Activated CD4-positive, alpha-beta T cell treated with anti-CD3 and anti-CD28 coated beads, Interleukin-2, amount 50 U/mL, for 1 hour (primary cell): Measurements from ENCODE around the gene ULK1.
A peak's percentile ranks its signal among the peaks of the same experiment; 100 is the strongest.

Source experiments
- DNase-seq: peaks from one replicate; pipeline ENCODE4 v3.0.0-alpha.2; 2020

Gene ULK1

GRCh38 chr12:131894313-131894860 is at the start of gene ULK1:
TSS of gene ULK1 (plus strand) at chr12:131894622. CDS start at chr12:131895002, 380 bp downstream.
- peak; percentile 92 for DNase-seq

- DNase-seq: no peak
Measured at GRCh38 chr12:131844656-131845055, 49.8 kb upstream of the ULK1 start.

GRCh38 chr12:131845121-131845520 is 49.3 kb upstream of the ULK1 start:
- DNase-seq: no peak

- no peak for DNase-seq
Measured at GRCh38 chr12:131847456-131847855, 47.0 kb upstream of the ULK1 start.

- no peak for DNase-seq
Measured at GRCh38 chr12:131848753-131849152, 45.7 kb upstream of the ULK1 start.

GRCh38 chr12:131849700-131850553 is 44.5 kb upstream of the ULK1 start:
- no peak for DNase-seq

DNA sequence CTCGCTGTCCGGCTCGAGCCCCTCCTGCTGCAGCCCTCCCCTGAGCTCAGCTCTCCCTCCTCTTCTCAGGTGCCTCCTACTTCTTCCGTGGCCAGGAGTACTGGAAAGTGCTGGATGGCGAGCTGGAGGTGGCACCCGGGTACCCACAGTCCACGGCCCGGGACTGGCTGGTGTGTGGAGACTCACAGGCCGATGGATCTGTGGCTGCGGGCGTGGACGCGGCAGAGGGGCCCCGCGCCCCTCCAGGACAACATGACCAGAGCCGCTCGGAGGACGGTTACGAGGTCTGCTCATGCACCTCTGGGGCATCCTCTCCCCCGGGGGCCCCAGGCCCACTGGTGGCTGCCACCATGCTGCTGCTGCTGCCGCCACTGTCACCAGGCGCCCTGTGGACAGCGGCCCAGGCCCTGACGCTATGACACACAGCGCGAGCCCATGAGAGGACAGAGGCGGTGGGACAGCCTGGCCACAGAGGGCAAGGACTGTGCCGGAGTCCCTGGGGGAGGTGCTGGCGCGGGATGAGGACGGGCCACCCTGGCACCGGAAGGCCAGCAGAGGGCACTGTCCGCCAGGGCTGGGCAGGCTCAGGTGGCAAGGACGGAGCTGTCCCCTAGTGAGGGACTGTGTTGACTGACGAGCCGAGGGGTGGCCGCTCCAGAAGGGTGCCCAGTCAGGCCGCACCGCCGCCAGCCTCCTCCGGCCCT is 43.4 kb upstream of the ULK1 start:
- DNase-seq: no peak

GRCh38 chr12:131851741-131852550 is 42.5 kb upstream of the ULK1 start:
- no peak for DNase-seq

DNA sequence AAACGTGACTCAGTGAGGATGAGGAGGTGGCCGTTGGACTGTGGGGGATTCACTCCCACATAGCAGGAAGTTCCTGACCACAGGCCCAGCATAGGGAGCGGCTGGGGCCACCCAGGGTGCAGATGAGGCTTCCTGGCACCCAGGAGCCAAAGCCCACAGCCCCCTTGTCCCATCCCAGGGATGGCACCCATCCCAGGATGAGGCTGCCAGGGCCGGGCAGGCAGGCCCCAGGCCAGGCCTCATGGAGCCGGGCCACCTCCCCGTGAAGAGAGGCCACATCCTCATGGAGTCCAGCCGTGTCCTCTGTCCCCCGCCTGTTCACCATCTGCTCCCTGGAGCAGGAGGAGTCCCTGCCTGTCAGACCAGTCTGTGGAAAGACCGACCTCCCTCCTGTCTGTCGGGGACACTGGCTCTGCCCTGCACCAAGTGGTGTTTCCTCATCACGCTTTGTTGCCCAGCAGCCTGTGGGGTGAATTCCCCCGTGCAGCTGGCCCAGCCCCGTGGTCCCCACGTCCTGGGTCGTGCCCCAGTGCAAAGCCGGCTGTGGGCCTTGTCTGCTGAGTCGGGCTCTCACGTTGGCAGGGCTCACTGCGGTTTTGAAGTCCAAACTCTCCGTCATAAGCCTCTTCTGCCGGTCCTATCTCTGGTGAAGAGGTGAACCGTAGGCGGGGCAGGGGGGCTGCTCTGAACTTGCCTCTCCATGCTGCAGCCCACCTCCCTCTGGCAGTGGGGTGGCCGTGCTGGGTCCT is 41.7 kb upstream of the ULK1 start:
- DNase-seq: no peak

GRCh38 chr12:131853832-131854797 is 40.3 kb upstream of the ULK1 start:
- no peak for DNase-seq

- DNase-seq: no peak
Measured at GRCh38 chr12:131854861-131855476, 39.5 kb upstream of the ULK1 start.

DNA sequence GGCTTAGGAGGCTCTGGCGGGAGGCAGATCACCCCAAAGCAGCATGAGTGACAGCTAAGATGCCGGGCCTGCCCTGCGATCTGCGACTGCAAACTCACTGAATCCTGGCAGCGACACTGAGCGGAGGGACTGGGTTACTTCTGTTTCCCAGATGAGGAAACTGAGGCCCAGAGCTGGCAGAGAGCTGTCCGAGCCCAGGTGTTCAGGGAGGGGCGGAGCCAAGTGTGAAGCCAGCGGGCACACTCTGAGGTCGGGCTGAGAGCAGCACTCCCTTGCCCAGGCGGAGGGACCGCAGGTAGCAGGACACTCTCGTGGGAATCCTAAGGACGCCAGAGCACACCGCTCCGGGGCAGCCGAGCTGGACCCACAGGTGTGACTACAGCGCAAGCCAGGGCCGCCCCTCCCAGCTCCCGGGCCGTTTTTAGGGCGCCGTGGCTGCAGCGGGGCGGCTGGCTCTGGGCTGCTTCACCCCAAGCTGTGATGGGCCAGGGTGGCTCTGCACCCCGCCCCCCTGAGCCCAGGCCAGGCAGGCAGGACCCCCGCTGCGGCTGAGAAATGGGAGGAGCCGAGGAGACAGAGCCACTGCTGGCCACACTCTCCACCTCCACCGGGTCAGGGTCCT is 38.8 kb upstream of the ULK1 start:
- DNase-seq: no peak

DNA sequence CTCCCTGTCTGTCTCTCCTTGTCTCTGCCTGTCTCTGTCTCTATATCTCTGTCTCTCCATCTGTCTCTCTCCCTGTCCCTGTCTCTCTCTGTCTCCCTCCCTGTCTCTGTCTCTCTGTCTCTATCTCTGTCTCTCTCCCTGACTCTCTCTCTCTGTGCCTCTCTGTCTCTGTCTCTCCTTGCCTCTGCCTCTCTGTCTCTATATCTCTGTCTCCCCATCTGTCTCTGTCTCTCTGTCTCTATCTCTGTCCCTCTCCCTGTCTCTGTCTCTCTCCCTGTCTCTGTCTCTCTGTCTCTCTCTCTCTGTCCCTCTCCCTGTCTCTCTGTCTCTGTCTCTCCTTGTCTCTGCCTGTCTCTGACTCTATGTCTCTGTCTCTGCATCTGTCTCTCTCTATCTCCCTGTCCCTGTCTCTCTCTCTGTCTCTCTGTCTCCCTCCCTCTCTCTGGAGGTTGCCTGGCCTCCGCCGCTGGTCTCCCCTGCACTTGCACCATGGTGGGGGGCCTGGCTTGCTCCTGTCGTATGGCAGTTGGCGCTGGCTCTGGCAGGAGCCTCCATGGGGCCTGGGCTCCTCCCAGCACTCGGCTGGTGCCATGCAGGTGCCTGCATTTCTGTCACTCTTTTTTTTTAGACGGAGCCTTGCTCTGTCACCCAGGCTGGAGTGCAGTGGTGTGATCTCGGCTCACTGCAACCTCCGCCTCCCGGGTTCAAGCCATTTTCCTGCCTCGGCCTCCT is 37.9 kb upstream of the ULK1 start:
- DNase-seq: no peak

DNA sequence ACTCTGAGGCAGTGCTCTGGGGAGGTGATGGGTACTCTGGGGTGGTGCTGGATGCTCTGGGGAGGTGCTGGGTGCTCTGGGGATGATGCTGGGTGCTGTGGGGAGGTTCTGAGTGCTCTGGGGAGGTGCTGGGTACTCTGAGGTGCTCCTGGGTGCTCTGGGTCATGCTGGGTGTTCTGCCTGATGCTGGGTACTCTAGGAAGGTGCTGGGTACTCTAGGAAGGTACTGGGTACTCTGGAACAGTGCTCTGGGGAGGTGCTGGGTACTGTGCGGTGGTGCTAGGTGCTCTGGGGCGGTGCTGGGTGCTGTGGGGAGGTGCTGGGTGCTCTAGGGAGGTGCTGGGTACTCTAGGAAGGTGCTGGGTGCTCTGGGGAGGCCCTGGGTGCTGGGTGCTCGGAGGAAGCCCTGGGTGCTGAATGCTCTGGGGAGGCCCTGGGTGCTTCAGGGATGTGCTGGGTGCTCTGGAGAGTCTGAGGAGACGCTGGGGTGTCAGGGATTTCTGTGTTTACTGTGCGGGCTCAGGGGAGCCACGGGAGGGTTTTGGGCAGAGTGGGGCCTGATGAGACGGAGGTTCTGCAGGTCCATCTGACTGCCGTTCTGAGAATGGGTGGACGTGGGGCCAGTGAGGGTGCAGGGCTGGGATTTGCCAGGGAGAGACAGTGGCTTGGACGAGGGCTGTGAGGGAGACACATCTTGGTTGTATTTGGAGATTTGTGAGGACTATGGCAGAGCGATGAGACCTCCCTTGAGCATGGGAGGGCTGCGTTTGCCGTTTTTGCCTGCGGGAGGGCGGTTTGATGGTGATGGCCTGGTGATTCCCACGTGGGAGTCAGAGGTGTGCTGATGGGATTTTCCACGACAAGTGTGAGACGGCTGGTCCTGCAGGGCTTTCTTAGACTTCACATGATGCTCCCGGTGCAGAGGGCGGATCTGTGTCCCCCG is 36.2 kb upstream of the ULK1 start:
- no peak for DNase-seq

DNA sequence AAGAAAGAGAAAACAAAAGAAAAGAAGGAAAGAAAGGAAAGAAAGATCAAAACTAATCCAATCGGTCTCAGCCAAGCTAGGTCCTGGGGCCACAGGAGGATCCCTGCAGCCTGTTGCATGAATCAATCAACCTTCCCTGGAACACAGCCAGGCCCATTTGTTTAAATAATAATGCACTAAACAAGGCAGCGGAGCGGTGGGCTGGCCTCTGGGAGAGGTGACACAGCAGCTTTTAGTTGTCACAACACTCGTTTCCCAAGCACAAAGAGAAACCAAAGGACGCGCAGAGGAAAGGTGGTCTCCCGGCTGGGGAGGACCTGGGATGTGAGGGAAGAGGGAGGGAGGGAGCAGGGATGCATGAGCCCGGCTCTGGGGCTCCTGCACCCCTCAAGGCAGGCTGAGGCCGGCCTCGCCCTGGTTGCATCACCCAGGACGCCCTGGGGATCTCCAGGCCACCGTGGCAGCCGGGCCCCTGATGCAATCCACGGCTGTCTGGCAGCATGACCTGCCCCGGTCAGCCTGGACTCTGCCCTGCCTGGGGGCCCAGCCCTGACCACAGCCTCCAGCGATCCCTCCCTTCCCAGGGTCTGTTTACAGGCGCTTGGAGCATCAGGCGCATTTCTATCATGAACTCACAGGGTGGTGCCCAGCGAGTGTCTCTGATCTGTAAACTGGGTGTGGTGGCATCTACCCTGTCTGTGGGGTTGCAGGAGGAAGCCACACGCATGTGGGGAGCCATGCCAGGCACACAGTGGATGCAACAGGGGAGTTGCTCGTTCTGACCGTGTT is 33.8 kb upstream of the ULK1 start:
- DNase-seq: no peak

DNA sequence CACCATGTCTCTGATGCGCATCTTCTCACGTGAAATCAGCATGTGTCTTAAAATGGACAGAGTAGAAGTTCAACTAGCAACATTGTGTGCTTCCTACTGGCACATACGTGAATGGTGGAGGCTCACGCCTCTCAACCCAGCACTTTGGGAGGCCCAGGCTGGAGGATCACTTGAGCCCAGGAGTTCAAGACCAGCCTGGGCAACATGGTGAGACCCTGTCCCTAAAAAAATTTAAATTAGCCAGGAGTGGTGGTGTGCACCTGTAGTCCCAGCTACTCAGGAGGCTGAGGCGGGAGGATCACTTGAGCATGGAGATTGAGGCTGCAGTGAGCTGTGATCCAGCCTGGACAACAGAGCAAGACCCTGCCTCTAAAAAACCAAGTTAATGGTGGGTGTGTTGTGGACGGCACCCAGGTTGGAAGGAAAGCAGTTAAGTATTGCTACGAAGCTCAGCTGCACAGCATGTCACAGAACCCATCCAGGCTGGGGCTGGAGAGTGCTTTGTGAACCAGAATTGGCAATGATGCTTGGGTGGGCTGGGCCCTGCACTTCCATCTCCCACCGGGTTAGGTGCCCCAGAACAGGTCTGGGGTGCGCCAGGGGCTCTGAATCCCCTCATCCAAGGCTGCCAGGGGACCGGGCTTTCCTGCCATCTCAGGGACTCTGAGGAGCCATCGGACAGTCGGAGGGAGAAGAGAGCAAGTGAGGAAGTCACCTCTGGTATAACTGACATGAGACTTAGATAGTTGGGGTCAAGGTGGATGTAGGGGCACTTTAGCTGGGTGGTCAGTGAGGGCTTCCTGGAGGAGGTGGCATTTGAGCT is 33.0 kb upstream of the ULK1 start:
- DNase-seq: no peak

DNA sequence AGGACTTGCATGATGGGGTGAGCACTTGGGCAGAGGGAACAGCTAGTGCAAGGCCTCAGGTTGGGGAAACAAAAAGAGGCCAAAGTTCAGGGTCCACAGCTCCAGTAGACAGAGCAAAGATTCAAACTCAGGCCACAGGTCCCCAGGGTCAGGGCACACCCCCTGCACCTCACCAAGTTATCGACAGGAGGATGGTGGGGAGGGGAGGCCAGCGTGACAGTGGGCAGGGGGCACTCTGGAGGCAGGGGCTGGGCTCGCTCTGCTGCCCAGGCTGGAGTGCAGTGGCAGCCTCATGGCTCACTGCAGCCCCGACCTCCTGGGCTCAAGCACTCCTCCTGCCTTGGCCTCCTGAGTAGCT is 32.4 kb upstream of the ULK1 start:
- no peak for DNase-seq
